NB4 (cell line): ENCODE results near the gene SP2.
"Not testable (repeated sequence)": the region's sequence is repeated elsewhere in the genome, so short reads cannot be mapped to it uniquely, and the experiment has no call there.

ENCODE experiments used
- MAX ChIP-seq: IDR thresholded peaks from 2 replicates; pipeline ENCODE4 v1.6.1; 2011; ENCODE audit warnings: low read depth, low read length
- MYC ChIP-seq: IDR thresholded peaks from 2 replicates; pipeline ENCODE4 v1.6.1; 2011; ENCODE audit warnings: low read depth, low read length
- POLR2A ChIP-seq: IDR thresholded peaks from 2 replicates; pipeline ENCODE4 v1.6.1; 2011; ENCODE audit warnings: mild to moderate bottlenecking; ENCODE audit not compliant: insufficient read length; ENCODE audit errors: extremely low read depth
- TF ChIP-seq, protein P1 (sequence below): IDR thresholded peaks from one replicate; pipeline ENCODE4 v1.5.1; 2012; ENCODE audit warnings: low read depth, low read length

DNA sequence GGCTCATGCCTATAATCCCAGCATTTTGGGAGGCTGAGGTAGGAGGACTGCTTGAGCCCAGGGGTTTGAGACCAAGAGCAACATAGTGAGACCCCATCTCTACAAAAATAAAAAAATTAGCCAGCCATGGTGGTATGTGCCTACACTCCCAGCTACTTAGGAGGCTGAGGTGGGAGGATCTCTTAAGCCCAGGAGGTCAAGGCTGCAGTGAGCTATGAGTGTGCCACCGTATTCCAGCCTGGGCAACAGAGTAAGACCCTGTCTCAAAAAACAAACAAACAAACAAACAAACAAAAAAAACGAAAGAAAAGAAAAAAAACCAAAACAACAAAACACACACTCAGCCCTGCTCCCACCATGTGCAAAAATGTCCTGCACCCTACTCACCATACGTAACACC lies 39.4 kb downstream of the SP2 start:
- not testable (repeated sequence) for TF ChIP-seq MAX, POLR2A, MYC
- TF ChIP-seq, protein P1, sequence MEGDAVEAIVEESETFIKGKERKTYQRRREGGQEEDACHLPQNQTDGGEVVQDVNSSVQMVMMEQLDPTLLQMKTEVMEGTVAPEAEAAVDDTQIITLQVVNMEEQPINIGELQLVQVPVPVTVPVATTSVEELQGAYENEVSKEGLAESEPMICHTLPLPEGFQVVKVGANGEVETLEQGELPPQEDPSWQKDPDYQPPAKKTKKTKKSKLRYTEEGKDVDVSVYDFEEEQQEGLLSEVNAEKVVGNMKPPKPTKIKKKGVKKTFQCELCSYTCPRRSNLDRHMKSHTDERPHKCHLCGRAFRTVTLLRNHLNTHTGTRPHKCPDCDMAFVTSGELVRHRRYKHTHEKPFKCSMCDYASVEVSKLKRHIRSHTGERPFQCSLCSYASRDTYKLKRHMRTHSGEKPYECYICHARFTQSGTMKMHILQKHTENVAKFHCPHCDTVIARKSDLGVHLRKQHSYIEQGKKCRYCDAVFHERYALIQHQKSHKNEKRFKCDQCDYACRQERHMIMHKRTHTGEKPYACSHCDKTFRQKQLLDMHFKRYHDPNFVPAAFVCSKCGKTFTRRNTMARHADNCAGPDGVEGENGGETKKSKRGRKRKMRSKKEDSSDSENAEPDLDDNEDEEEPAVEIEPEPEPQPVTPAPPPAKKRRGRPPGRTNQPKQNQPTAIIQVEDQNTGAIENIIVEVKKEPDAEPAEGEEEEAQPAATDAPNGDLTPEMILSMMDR = not testable (repeated sequence)
